A172 (cell line): ENCODE measurements around the gene INAVA. TPM values are rescaled to one million over a fixed set of nuclear protein-coding genes. Genes with fewer than 3 reads are reported as not detected.
A peak's percentile ranks its signal among the peaks of the same experiment; 100 is the strongest.
"Not testable (repeated sequence)": the region's sequence is repeated elsewhere in the genome, so short reads cannot be mapped to it uniquely, and the experiment has no call there.

Experiments used
- DNase-seq: peaks from one replicate; pipeline ENCODE4 v3.0.0-alpha.2; 2015; ENCODE audit warnings: low spot score
- total RNA-seq: library from RNA; depleted of rRNA; stranded (reverse); fragments of >200 nt; shearing (Covaris generic); gene quantifications from 2 replicates; pipeline ENCODE4 v1.2.3, GENCODE V29; 2014

The INAVA gene
- total RNA-seq, 1 experiment from 2014 or later = 4.6 TPM

DNA sequence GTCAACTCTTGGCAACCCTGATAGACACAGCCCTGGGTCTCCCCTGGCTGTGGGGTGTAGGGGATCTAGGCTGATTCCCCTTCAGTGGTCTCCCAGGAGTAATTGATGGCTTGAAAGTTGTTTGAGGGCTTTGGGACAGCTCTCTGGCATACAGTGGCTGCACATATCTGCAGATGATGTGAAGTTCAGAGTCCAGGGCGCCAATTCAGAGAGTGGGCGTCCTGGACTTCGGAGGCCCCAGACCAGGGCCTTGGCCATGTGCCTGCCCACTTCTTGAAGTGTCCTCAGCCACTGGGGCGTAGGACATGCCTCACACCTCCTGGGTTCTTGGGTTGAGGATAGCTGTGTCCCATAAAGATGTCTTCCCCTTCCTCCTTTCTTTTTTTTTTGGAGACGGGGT, 2.6 kb downstream of the INAVA start:
- DNase-seq = no peak

DNA sequence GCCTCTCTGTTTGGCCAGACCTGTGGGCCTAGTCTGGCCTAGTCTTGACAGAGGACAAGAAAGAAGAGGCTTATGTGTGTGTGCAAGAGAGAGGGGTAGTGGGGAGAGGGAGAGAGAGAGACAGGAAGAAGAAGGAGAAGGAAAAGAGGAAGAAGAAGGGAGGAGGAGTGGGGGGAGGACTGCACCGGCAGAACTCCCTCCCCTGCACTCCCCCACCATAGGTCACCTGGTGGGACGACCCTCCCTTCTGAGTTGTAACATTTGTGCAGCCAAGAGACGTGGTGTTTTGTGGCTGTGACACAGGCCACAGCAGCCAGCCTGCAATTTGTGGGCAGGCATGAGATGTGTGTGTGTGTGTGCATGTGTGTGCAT, 4.3 kb downstream of the INAVA start:
- no peak for DNase-seq

DNA sequence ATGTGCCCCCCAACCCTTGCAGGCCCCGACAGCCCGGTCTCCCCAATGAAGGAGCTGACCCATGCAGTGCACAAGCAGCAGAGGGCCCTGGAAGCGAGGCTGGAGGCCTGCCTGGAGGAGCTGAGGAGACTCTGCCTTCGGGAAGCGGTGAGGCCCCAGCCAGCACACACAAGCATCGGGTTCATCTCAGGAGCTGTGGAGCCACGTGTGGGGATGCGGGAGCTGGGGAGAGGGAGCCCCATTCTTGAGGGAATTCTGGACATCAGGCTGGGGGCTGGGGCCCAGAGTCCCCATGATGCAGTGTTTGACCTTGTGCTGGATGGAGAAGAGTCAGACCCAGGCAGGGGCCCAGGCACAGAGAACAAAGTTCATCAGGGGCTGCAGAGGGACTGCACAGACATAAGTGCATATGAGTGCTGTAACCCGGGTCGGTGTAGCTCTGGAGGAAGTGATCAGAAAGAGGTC, 4.8 kb downstream of the INAVA start:
- DNase-seq = no peak

DNA sequence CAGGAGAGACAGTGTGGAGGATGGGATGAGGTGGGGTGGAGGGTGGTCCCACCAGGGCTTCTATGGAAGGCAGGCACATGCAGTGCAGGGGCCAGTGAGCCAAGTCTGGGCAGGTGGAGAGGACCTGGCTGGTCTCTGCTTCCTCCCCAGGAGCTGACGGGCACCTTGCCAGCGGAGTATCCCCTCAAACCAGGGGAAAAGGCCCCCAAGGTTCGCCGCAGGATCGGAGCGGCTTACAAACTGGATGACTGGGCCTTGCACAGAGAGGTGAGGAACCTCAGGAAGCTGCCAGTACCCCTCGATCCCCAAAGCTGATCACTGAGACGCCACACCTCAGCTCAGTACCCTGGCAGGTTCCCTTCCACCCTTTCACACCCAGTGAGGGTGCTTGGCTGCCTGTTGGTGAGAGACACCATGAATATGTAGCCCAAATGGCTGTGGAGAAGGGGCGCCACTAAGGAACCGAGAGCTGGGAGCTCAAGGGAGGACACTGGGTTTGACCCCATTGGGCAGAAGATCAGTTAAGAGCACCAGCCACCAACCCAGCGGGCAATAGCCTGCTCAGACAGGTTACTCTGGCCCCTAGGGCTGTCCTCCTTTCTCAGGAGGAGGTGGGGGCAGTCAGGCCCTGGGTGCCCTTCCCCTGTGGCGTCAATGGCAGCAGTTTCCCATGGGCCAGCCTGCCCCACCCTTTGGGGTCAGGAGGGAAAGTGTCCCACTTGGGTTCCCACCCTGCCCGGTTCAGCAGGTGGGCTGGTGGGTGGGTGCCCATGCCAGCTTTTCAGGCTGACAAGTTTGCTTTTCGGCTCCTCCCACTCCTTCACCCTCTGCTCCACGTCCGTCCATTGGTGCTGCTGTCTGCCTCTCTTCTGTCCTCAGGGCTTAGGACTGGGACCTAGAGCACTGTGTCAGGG, 5.5 kb downstream of the INAVA start:
- no peak for DNase-seq

DNA sequence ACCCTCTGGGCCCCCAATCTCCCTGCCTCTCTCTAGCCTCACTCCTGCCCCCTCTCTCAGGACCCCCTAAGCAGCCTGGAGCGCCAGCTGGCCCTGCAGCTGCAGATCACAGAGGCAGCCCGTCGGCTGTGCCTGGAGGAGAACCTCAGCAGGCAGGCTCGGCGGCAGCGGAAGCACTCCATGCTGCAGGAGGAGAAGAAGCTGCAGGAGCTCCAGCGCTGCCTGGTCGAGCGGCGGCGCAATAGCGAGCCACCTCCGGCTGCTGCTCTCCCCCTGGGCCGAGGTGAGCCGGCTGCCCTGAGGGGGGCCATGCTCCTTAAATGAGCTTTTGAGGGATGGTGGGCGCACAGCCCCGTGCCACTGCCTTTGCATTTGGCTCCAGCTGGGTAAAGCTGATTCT, 6.2 kb downstream of the INAVA start:
- no peak for DNase-seq

DNA sequence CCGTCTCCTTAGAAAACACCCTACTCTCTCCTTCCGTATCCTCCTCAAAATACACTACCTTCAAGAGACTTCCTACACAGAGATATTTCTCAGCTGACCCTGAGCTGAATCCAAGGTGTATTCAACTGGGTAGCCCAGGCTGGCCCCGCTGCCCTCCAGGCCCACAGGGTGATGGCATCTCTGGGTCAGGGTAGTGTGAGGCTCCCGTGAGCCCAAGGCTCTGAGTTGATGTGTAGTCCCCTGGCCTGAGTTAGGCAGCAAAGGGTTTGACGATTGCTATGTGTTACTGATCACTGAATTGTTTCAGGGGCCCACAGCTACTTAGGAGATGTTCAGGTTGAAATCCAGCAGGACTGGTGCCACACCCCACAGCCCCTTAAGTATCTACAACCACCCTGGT, 6.7 kb downstream of the INAVA start:
- DNase-seq = no peak

DNA sequence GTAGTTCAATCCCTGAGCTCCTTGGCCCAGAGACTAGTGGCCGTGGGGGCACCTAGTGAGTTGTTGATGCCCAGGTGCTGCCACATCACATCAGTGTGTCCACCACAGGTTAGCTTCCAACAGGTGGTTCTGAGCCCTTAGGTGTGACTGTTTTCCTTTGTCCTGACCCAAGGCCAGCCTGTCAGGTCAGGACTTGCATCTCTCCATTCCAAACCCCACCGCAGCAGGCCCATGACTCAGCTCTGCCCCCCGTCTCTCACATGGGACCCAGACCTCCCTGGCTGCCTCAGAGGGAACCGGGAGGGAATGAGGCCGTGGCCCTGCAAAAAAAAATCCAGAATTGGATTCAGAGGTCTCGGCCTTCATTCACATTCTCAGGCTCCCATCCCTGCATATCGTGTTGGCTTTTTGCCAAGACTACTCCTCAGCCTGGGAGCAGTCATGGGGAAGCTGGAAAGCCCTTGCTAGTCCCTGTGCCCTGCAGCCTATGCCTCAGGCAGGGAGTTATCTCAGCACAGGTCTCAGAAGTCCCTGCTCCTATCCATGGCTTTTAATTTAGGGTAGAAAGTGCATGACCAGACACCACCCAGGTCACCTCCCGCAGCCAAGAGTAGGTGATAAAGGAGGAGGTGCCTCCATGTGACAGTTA, 7.2 kb downstream of the INAVA start:
- DNase-seq = no peak

DNA sequence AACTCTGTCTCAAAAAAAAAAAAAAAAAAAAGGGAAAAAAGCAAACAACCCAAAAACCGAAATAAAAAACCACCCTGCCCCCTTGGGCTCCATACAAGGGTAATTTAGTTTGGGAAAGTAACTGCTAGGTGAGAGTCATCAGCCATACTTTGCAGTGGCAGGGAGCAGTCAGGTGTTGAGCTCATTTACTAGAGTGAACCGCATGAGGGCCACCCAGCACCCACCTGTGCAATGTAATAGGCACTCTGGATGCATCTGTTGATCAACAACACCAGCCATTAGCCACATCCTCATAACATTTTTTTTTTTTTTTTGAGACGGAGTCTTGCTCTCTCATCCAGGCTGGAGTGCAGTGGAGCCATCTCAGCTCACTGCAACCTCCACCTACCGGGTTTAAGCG, 9.1 kb downstream of the INAVA start:
- DNase-seq = no peak

DNA sequence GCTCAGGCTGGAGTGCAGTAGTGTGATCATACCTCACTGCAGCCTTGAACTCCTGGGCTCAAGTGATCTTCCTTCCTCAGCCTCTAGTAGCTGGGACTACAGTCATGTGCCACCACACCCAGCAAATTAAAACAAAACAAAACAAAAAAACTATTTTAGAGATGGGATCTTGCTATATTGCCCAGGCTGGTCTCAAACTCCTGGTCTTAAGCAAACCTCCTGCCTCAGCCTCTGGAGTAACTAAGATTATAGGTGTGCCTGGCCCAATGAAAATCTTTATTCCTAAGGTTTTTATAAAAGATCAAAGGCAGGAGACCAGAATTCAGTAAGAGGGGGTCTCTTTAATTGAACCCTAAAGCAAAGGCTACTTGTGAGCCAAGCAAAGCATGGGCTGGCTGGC, 10.1 kb downstream of the INAVA start:
- DNase-seq = no peak

DNA sequence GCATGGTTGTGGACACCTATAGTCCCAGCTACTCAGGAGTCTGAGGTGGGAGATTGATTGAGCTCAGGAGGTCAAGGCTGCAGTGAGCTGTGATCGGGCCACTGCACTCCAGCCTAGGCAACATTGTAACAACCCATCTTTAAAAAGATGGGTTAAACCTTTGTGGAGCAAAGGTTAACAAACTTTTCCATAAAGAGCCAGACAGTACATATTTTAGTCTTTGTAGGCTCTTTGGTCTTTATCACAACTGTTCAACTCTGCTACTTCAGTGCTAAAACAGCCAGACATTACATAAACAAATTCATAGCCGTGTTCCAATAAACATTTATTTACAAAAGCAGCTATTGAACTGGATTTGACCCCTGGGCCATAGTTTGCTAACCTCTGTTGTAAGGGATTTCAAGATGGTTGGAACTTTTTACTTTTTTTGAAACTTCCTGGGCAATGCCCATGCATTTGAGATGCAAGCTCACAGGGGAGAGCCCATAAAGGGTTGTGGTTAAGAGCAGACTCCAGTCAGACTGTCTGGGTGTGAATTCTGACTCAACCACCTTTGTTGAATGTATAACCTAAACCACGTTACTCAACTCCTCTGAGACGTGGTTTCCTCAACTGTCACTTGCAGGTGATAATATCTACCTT, 10.8 kb downstream of the INAVA start:
- DNase-seq = peak; percentile 61

DNA sequence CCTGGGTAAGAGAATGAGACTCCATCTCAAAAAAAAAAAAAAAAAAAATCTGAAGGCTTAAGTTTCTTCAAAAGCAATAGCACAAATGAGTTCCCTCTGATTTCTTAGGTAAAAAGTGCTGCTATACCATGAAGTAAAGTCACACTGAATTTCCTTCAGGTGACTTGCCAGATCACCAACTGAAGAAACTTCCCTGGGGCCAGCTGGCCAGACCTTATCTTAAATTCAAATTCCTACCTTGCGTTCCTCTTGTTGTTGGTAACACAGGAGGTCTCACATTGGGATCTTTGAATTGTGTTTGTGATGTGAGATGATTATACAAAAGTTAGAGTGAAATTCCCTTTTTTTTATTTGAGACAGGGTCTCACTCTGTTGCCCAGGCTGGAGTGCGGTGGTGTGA, 11.8 kb downstream of the INAVA start:
- DNase-seq = no peak

DNA sequence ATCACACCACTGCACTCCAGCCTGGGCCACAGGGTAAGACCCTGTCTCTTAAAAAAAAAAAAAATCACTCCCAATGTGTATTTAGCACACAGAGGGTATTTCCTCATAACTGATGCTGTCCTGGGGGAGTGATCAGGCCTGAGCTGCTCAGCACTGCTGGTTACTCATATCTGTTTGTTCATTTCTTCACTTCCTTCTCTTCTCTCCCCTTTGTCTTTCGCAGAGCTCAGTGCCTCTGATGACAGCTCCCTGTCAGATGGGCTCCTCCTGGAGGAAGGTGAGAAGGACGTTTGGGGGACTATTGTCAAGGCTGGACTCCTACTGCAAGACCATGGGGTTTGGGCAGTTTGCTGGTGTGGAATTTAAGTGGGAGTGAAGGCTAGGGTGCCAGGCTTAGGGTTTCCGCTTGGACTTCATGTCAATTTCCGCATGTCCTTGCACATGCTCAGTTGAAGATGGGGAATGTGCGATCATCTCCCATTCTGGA, 13.0 kb downstream of the INAVA start:
- DNase-seq = no peak

DNA sequence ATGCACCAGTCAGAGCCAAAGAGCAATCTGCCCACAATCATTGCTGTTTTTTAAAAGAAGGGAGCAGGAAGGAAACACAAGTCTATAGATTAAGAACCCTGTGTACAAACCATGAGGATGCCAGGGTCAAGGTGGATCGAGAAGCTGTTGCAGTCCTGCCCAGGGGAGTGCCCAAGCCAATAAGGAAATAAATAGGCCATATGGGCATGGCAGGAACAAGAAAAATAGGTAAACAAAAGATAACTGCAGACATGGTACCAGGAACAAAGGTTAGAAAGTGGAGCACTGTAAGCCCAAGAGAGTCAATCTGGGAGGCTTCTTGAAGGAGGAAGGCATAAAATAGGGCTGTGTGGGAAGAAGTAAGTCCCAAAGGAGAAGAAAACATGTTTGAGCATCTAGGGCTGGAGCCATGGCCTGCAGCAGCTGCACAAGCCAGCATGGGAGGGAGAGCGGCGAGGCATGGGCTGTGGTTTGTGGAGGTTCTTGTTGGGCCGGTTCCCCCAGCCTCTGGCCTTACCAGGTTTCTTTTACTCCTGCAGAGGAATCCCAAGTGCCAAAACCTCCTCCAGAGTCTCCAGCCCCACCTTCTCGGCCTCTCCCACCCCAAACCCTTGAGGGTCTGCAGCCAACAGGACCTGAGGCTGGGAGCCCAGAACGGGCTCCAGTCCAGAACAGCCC, 13.6 kb downstream of the INAVA start:
- DNase-seq = no peak

DNA sequence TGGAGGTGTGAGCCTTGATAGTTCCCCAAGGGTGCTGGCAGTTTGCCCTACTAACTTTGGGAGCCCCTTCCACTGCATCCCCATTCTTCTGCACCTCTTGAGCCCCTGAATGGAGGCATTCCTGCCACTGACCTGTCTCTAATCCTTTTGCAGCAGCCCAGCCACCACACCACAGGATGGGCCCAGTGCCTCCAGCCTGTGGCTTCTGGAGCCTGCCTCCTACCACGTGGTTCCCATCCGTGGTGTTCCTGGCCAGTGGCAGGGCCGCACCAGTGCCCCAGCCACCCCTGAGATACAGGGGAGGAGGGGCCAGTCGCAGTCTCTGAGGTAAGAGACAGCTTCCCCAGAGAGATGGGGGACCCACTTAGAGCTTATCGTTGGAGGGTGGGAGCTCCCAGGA, 14.4 kb downstream of the INAVA start:
- no peak for DNase-seq

DNA sequence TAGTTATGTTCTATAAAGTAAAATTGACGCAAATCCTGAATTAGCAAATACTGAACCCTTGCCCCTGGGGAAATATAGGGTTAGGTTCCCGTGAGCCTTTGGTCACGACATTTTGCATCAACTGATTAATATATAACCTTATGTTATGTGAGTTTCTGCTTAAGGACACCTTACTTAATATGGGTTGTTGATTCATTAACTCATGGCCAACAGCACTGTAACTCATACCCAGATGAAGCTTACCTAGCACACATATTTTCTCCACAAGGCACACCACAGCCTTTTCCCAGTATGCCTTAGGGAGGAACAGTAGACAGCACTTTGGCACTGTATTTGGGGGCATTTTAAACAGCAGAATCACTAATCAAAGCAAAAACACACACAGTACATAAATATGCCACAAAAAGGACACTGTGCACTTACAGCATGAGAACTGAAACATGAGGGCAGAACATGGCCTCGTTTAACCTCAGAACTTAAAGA, 15.1 kb downstream of the INAVA start:
- DNase-seq = no peak

DNA sequence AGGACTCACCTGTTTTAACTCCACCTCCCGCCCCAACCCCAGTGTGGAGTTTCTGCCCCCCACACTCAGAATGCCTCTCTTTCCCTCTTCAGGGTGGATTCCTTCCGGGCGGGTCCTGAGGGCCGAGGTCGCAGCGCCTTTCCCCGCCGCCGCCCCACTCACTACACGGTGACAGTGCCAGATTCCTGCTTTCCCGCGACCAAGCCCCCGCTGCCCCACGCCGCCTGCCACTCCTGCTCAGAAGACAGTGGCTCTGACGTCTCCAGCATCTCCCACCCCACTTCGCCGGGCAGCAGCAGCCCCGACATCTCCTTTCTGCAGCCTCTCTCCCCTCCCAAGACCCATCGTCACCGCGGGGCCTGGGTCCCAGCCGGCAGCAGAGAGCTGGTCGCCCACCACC, 16.7 kb downstream of the INAVA start:
- no peak for DNase-seq

DNA sequence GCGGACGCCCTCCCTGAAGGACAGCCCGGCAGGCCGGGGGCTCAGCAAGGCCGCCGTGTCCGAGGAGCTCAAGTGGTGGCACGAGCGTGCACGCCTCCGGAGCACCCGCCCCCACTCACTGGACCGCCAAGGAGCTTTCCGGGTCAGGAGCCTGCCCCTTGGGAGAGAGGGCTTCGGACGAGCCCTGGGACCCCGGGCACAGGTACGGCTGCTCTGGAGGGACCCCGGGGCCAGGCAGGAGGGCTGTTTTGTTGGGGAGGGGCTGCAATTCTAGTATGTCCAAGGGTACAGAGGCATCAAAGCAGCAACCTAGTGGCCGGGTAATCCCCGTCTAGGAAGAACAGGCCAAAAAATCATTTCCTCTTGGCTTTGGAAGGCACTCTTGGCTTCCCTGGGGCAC, 17.2 kb downstream of the INAVA start:
- DNase-seq = not testable (repeated sequence)

DNA sequence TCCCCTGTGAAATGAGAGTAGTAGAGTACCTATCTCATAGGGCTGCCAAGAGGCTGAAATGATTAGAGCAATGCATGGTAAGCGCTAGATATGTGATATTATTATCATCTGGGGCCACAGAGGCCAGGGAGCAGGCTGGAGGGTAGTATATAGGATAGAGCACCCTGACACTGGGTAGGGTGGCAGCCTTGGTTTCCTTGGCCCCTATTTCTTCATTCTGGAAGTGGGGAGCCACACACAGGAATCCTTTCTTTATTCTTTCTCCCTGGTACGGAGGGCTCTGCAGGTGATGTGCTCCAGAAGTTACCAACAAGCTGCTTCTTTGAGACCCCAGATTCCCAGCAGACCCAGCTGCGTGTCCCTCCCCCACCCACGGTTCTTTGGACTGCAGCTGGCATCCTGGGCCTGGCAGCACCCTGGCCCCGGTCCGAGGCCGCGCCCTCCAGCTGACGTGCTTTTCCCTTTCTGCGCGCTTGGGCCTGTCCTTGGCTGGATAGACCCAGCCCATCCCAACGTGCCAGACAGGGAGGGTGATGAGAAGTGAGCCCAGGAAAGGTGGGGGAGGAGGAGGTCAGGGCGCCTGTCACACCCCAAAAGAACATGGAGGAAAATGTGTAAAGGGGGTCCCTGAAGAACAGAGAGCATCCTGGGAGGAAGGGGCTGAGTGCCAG, 18.2 kb downstream of the INAVA start:
- DNase-seq = no peak

DNA sequence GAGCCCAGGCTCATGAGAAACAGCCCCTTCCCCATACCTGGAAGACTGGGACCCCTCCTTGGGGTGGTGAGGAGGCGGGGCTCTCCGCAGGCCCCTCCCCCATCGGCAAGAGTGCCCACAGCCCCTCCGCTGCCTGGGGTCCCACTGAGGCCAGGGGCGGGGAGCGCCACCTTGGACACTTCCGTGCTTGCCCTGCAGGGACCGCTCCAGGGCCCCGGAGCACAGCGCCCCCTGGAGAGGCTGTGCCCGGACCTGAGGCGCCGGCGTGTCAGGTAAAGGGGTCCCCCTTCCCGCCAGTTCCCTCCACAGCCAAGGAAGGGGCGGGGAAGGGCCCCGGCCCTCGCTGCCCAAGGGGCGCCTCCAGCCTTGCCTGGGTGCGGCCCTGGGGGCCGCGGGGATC, 21.5 kb downstream of the INAVA start:
- DNase-seq = no peak

DNA sequence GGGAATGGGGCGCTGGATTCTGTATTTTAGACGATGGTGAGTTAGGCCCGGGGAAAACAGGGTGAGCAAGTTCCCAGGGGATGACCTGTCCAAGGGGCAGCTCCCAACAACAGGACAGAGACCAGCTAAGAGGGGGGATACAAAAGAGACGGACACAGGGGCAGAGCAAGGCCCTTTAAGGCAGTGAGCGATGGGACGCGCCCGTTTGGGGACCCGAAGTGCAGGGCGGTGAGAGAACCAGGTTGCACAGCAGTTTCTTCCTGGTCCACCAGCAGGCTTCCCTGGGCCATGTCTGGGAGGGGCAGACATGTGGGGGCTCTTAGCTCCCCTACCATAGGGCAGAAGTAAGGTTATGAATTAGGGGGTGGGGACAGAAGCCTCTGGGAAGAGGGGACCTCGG, 22.0 kb downstream of the INAVA start:
- DNase-seq = no peak

DNA sequence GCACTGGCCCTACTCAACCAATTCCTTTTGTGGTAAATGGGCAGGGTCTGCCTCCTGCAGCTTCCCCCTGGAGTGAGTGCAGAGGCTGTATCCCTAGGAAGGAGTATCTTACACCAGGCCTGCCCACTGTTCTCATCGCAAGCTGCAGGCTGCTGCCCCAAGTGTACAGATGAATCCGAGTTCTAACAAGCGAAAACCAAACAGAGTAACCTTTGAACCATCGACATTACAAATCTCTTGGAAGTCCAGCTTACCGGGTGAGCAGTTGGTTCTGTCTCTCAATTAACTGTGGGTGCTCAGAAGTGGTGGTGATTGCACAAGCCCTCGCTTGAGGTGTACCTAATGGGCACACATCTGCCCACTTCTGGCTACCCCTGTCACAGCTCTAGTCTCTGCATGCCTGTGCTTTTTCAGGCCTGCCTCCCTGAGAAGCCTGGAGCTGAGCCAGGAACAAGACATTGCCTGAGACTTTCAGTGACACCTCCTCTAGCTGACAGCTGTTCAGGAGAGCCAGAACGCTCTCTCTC, 22.7 kb downstream of the INAVA start:
- DNase-seq = no peak
